HG03025 (cell line): ENCODE measurements around the gene SPATA16.
"Not testable (repeated sequence)": the region's sequence is repeated elsewhere in the genome, so short reads cannot be mapped to it uniquely, and the experiment has no call there.

ENCODE experiments used
- ATAC-seq: cut with Tn5 transposase; IDR thresholded peaks from one replicate; pipeline ENCODE4 v1.9.1; 2021; ENCODE audit warnings: mild to moderate bottlenecking, moderate library complexity; ENCODE audit not compliant: unreplicated experiment, low FRiP score

The SPATA16 gene

DNA sequence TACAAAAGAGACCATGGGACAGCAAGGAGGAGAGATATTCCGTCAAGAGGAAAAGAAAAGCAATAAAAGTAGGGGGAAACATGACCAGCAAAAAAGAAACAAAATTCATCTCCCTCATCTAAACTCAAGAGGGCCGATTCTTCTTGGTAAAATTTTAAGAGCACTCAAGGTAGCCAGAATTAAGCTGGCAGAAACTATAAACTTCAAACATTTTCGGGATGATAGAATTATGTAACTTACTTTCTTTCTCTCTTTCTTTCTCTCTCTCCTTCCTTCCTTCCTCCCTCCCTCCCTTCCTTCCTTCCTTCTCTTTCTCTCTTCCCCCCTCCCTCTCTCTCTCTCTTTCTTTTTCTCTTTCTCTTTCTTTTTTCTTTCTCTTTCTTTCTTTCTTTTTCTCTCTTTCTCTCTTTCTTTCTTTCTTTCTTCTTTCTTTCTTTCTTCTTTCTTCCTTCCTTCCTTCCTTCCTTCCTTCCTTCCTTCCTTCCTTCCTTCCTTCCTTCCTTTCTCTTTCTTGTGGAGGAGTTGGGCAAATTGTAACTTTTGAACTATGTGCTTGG, 180.3 kb downstream of the SPATA16 start:
- ATAC-seq, result not testable (repeated sequence)

DNA sequence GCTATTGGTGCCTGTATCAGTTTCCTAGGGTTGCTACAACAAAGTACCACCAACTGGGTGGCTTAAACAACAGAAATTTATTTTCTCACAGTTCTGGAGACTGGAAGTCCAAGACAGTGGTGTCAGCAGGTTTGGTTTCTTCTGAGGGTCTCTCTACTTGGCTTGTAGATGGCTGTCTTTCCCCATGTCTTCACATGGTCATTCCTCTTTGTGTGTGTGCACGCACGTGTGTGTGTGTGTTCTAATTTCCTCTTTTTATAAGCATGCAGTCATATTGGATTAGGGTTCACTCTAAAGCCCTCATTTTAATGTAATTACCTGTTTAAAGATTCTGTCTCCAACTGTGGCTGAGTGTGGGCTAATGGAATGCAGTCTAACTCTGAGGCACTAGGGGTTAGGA, 182.5 kb downstream of the SPATA16 start:
- no peak for ATAC-seq

DNA sequence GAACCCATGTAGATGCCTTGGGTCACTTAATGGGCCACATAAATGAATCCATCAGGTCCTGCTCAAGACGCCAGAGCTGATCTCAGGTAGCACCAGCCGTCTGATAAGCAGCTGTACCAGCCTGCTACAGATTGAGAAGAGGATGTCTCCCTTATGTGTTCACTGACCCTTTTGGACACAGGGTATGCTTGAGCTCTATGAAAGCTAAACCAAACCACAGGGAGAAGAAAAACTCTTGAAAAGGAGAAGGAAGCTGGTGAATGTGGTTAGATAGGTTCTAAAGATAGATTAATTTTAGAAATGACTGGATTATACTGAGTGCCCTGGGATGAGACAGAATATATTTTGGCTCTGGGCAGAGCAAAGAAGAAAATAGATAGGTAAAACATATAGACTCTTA, 187.5 kb downstream of the SPATA16 start:
- no peak for ATAC-seq

DNA sequence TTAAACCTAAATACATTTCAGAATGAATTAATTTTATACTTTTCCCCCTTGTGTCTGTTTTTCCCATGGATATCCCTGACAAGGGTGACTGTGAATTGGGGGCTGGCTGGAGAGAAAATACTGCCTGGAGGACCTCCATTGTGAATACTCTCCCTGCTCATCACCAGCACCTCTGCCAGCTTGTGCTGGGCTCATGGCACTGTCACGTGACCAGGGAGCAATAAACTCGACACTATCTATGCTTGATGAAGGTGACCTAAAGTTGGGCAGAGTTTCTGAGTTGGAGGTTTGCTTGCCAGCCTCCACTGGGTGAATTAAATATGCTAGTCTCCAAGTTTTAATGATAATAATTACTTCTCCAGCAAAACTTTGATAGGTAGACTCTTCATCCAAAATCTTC, 189.5 kb downstream of the SPATA16 start:
- no peak for ATAC-seq

DNA sequence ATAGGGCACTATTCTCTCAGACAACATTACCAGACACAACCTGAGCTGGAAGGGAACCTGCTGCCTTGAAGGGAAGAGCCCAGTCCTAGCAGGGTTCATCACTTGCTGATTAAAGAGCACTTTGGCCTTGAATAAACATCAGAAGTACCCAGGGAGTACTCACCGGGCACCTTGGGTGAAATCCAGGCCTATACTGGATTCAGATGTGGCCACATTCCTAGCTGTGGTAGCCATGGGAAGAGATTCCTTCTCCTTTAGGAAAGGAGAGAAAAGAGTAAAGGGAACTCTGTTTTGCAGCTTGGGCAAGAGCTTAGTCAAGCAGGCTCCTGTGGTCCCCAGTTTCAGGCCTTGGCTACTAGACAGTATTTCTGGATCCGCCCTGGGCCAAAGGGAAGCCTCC, 195.0 kb downstream of the SPATA16 start:
- no peak for ATAC-seq

DNA sequence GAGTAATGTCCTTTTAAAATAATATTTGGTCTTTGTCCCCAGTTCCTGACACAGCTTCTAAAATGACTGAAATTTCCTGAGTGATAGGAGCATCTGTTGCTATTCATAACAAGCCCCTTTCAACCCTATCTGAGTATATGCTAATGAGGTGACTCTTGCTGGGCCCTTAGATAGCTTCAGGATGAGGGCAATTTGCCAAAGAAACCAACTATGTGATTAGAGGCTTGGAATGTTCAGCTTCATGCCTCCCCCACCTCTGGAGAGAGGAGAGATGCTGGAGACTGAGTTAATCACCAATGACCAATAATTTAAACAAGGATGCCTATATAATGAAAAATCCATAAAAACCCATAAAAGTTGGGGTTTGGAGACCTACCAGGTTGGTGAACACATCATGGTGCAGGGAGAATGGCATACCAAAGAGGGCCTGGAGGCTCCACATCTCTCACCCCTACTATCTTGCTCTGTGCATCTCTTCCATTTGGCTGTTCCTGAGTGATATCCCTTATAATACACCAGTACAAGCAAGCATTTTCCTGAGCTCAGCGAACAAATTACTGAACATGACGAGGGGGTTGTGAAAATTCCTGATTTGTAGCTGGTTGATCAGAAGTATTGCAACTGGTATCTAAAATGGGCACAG, 201.3 kb downstream of the SPATA16 start:
- no peak for ATAC-seq

DNA sequence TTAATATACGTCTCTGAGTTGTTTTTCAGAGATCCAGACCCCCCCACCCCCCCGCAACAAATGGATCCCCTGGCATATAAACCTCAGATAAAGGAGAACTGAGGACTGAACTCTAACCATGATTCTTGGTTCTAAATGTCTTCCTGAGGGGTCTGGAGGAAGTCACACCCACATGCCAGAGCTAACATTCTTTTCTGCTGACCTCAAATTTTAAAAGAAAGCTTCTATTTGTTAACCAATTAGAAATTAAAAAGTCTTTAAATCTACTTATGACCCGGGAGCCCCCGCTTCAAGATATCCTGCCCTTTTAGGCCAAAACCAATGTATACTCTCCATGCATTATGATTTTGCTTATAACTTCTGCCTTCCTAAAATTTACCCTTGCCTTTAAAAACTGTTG, 202.2 kb downstream of the SPATA16 start:
- ATAC-seq, result no peak

DNA sequence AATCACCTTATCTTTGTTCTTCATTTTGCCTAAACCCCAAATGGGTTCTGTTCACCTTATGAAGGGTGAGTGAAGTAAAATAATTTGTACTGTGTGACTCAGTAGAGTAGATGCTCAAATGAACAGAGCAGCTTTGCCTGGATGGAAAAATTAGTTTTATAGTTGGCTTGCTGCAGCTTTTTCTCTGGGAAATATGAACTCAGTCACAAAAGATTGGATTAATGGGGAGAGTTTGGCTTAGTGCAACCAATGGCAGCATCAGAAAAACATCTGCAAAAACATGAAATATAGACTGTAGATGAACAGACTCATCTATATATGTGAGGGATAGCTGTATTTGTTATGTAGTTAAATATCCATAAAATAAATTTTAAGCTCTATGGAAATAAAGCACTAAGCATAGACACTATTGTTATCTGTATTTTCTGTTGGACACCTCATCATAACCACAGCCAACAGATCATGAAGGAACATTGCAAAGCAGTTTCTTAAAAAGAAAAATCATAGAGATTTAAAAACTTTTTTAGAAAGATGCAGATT, 209.2 kb downstream of the SPATA16 start:
- no peak for ATAC-seq

DNA sequence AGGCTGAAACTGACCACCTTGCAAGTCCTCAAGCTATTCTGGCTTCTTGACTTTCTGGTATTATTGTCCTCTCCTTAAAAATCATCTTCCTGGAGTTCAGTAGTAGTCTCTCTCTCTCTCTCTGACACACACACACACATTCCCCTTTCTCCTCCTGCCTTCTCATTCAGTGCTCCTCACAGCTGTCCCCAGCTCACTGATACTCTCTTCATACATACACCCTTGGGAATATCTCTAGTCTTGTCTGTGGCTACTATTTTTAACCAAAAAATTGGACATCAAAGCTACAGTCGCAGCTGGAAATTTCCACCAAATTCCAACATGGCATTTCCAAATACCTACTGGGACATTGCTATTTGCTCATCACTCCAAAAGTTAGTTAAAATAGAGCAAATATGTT, 211.6 kb downstream of the SPATA16 start:
- no peak for ATAC-seq

DNA sequence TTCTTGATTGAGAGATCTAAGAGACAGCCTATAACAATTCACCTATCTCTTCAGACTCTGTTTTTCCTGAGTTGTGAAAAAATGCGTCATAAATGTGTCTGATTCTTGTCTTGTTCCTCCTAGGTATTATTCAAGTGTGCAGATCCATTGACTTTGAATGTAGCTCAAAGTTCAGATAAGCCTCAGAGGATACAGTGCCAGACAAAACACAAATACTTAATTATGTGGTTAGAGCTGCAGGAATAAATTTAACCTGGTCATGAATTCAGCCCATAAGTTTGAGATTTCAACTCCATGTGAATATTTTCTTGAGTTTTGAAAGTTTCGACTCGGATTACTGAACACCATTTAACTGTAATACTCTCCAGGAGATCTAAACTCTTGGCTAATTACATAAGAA, 216.5 kb downstream of the SPATA16 start:
- no peak for ATAC-seq

DNA sequence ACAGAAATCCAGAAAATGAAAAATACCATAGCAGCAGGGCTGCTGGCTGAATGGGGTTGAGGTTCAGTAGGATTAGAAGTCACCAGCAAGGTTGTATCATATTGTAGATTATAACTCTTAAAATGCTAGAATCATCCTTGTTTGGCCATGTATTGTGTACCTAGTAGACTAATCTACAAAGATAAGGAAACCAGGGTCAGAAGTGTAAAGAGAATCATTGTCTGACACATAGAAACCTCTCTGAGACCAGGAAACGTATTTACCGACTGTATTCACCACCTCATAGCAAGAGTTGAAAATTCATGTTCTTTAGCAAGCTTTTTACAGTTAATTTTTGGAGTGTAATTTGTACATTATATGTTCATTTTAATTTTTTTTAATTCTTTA, 221.7 kb downstream of the SPATA16 start:
- no peak for ATAC-seq

DNA sequence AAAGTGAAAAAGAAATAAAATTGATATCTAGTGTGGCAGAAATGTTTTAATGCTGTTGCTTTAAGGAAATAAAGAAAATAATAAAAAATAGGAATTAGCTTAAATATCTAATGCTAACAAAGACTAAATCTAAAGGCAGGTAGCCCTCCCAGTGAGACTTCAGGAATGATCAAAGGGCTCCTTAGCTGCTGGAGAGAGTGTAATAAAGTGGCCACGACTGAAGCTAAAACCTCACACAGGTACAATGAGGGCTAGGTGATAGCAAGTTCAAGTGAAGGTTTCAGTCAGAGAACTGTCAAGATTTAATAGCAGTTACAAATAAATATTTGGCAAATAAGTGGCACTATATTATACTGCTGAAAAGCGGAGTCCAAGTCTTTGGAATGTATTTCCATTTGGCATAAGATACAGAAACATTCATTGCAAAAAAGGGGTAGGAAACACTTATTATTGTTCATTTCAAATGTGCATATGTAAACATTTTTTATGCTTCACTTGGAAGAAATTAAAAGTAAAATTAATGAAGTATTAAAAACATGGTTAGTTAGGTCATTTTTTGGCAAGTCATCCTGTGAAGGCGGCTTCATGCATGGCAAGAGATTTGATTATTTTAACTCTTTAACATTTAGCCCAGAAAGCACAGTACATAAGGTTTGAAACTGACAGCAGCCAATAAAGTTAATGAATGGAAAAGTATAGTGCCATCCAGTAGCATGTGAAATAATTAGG, 222.3 kb downstream of the SPATA16 start:
- ATAC-seq, result no peak

DNA sequence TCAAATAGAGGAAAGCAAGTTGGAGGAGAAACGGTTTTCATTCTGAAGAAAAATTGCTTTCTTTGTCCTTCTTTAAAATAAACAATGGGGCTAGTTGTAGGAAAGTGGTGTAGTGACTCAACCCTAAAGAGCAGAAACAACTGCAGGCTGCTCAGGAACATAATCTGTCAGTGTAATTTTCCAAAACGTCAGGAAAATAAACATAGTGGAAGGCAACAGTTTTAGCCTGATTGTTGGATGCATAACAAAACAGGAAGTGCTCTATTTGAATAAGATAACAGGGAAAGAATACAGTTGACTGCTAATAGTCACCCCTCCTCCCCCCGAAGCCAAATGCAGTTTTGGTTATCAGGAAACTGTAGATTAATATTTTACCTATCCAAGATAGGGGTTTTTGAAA, 222.9 kb downstream of the SPATA16 start:
- no peak for ATAC-seq

DNA sequence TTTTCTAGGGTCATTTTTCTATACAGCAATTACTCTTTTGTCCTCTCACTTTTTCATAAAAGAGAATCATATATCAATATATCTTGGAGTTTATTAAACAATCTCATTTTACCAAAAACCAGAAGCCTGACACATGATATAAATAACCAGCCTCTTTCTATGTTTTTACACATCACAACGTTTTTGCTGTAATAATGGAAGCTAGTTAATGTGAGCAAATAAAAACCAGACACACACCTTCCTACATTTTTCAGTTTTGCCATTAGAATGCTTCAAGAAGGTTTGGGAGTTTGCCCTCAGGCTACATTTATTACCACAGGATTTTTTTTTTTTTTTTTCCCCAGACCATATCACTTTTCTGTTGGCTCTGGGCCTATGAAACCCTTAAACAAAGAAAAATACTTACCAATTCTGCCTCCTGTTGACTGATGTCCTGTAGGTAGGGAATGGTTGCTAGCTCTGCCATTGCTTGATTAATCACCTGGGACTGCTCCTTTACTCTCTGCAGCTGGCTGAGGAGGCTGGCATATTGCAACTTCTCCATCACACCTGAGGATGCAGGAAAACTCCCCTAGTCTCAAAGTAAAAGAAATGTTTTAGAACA, 225.0 kb downstream of the SPATA16 start:
- ATAC-seq, result no peak

DNA sequence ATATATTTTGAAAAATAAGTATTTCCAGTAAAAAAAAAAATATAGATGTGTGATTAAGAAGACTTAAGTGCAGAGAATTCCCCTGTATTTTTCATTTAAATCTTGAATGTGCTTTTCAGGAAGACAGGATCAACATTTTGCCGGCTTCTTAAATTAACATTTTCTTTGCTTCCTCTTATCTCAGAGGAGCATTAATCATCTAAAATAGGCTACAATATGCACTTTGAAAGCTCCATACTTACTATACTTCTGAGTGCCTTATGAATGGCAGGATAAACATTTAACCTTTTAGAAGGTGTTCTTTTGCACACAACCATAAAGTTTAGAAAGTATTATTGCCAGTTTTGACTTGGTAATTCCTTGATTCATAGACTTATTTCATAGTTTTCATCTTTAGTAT, 226.2 kb downstream of the SPATA16 start:
- ATAC-seq, result no peak

DNA sequence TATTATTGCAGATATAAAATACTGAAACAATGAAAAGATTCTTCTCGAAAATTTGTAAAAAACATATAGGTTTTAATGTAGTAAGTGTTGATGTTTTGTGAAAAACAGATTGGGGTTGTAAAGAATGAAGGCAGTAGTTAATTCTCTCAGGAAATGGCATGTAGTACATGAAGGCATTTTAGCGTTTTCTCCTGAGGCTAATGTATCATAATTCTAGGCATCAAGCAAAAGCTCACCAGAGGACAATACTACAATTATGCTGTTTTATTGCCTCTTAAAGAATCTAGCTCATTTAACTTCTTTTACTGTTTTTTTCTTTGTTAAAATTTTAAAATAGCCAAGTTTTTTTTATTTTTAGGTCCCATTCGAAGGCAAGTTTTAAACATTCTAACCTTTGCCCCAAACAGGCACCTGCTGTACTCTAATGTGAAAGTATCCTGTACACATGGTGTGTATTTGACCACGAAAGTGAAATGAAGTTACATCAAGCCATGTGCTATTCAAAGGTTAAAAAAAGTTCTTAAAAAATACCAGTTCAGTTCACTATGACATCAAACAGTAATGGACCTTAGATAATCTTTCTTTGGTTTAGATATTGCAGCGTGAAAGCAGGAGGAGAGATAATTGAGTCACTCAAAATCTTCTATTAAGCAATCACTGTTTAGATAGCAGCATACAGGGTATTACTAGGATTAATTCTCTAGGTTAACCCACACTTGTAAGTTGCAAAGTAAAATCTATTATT, 227.0 kb downstream of the SPATA16 start:
- no peak for ATAC-seq

DNA sequence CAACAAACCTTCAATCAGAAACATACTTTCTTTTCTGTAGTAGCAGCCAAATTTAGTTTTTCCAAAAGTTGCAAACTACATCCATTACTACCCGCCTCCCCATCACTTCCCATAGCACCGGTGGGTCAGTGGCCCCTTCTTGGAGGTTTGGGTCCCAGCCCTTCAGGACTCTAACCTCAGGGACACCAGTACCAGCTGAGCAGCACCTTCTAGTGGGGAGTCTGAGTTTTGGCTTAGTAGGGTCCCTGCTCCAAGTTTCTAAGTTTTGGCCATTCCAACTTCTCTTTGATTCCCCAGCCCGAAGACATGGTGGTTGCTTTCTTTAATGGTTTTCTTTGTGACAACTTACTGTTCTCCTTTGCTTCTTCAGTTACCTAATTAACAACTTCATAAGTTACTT, 229.9 kb downstream of the SPATA16 start:
- no peak for ATAC-seq

DNA sequence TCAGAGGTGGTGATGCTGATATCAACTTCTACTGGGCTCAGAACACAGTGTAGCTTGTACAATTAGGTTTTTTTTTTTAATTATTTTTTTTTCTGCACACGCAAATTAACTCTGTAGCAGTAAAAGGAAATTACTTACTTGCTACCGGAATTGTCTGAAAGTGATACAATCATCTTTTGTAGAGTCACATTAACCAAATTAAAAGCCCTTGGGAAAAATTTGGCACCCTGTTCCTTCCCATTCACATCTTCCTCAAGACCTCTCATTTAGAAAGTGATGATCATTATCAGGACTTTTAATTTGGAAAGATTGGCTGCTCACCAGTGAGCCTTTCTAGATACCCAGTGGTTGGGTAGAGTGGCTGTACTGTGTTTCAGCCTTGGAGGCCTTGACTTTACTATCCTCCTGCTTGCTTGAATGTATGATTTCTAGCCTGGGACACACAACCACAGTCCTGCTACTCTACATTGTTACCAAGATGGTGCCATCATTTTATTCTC, 232.2 kb downstream of the SPATA16 start:
- no peak for ATAC-seq

DNA sequence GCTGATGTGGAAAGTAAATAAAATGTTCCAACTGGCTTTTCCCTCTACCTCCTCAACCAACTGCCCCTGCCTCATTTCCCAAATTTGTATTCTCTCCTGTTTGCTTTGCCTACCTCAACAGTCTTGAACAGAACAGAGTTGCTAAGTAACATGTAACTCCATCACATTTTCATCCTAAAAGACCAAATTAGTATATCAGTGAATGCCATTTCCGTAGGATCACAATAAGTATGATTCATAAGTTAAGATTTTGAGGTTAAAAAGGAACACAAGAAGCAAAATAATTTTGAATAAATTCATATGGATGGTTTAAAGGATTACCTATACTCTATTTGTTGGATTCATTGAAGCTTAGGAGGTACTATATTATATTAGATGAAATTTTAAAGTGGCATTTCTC, 235.6 kb downstream of the SPATA16 start:
- ATAC-seq, result no peak

DNA sequence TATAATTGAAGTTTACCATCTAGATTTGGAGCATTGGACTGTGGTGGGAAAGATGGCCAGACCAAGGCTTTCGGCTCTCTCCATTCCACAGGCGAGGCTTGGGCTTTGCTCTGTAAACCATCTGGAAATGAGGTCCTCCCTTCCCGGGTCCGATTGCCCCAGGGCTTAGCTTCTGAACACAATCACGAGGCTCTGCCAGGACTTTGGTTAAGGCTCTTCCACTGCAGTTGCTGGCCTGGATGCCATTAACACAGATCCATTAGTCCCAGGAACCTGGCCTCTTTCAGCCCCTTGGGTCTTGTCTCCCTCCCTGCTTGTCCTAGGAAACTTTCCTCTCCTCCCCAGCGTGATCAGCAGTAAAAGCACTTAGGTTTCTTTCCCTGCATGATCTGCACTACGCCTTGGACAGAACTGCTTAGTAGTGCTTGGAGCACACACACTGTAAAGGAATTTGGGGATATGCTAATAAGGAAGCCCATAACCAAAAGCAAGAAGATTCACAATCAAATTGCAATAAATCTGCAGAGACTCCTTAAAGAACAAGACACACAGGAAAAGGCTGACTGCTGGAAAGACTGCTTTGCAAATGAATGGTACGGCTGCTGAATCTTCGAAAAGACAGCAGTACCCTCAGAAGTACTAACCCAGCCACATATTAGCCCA, 236.2 kb downstream of the SPATA16 start:
- no peak for ATAC-seq
